ENCODE results near the gene ARHGEF26.
A peak's percentile ranks its signal among the peaks of the same experiment; 100 is the strongest.
"Not testable (repeated sequence)": the region's sequence is repeated elsewhere in the genome, so short reads cannot be mapped to it uniquely, and the experiment has no call there.

The ARHGEF26 gene, protein sequence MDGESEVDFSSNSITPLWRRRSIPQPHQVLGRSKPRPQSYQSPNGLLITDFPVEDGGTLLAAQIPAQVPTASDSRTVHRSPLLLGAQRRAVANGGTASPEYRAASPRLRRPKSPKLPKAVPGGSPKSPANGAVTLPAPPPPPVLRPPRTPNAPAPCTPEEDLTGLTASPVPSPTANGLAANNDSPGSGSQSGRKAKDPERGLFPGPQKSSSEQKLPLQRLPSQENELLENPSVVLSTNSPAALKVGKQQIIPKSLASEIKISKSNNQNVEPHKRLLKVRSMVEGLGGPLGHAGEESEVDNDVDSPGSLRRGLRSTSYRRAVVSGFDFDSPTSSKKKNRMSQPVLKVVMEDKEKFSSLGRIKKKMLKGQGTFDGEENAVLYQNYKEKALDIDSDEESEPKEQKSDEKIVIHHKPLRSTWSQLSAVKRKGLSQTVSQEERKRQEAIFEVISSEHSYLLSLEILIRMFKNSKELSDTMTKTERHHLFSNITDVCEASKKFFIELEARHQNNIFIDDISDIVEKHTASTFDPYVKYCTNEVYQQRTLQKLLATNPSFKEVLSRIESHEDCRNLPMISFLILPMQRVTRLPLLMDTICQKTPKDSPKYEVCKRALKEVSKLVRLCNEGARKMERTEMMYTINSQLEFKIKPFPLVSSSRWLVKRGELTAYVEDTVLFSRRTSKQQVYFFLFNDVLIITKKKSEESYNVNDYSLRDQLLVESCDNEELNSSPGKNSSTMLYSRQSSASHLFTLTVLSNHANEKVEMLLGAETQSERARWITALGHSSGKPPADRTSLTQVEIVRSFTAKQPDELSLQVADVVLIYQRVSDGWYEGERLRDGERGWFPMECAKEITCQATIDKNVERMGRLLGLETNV

DNA sequence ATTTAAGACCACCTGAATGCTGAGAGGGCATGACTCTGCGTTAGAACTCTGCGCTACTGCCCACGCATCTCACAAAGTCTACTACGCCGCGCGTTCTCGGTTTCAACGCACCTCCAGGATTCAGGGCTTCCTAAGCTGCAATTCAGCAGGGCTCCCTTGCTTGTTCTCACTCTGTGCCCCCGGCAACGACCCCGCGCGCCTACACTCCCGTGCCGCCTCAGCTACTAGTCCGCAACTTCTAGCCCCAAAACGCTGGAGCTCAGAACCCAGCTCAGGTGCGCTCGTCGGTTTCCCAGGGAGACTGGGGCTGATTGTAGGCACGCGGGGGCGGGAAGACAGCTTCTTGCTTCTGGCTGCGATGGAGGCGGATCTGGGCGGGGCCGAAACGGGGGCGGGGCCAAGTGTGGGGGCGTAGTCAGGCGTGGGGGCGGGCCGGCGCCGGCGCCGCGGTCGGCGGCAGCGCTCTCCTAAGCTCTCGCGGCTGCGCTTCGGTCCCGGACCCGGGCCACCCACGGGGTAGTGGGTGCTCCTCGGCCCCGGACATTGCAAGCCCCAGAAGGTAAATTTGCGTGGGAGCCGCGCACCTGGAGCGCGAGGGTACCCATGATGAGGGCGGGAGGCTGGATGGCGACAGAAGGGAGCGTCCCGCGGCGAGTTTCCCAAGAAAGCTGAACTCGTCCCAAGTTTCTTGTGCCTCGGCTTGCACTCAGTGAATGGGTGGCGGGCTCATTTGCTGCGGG lies at the start of gene ARHGEF26:
Gene ARHGEF26 (plus strand): TSS at position 430 of the 740 bp plus-strand sequence. CDS start 603 bp downstream, outside the sequence.
- DNase-seq, result peak; percentile 72

- no peak for DNase-seq
Measured at GRCh38 chr3:154074966-154075365, 46.2 kb upstream of the ARHGEF26 start.

- no peak for DNase-seq
Measured at GRCh38 chr3:154078672-154079071, 42.5 kb upstream of the ARHGEF26 start.

- DNase-seq, result no peak
Measured at GRCh38 chr3:154081305-154081704, 39.9 kb upstream of the ARHGEF26 start.

DNA sequence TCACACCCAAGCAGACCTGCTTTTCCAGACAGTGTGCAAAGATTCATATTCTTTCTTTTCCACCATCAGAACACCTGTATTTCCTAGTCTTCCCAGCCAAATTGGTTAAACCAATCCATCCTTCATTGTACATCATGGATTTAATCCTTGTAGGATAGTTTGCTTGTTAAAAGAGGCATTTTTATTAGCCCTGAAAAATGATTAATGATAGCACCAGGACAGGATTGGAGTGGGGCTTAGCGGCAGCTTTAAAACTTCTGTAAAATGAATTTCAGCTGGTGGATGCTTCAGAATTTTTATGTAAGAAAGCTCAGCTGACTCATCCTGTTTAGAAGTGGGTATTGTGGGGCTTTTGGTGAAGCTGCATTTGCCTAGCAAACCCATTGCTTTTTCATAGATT lies 36.1 kb upstream of the ARHGEF26 start:
- no peak for DNase-seq

GRCh38 chr3:154085799-154086198 lies 35.4 kb upstream of the ARHGEF26 start:
- DNase-seq, result no peak

GRCh38 chr3:154086286-154086685 lies 34.9 kb upstream of the ARHGEF26 start:
- DNase-seq, result no peak

- not testable (repeated sequence) for DNase-seq
Measured at GRCh38 chr3:154087756-154088480, 33.3 kb upstream of the ARHGEF26 start.

GRCh38 chr3:154089421-154090420 lies 31.5 kb upstream of the ARHGEF26 start:
- no peak for DNase-seq

- no peak for DNase-seq
Measured at GRCh38 chr3:154094051-154094450, 27.1 kb upstream of the ARHGEF26 start.

GRCh38 chr3:154095832-154096421 lies 25.3 kb upstream of the ARHGEF26 start:
- DNase-seq, result no peak

- DNase-seq, result no peak
Measured at GRCh38 chr3:154098376-154098775, 22.8 kb upstream of the ARHGEF26 start.

GRCh38 chr3:154100556-154100955 lies 20.6 kb upstream of the ARHGEF26 start:
- no peak for DNase-seq

DNA sequence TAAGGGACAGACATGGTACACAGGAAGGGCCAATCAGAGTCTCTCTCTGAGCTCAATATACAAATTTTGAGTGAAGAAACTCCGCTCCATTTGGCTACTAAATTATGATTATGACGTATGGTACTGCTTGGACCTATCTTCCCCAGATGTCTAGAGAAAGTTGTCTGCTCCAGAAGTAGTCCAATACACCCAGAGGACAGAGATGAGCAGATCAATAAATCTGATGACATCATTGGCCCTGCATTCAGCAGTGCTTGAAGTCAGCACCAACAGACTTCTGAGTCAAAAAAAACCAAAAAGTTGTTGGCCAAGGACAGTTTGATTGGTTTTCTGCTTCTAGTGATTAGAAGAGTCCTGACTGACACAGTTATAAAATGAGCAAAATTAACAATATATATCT lies 19.9 kb upstream of the ARHGEF26 start:
- no peak for DNase-seq

GRCh38 chr3:154102225-154102624 lies 19.0 kb upstream of the ARHGEF26 start:
- DNase-seq, result no peak

DNA sequence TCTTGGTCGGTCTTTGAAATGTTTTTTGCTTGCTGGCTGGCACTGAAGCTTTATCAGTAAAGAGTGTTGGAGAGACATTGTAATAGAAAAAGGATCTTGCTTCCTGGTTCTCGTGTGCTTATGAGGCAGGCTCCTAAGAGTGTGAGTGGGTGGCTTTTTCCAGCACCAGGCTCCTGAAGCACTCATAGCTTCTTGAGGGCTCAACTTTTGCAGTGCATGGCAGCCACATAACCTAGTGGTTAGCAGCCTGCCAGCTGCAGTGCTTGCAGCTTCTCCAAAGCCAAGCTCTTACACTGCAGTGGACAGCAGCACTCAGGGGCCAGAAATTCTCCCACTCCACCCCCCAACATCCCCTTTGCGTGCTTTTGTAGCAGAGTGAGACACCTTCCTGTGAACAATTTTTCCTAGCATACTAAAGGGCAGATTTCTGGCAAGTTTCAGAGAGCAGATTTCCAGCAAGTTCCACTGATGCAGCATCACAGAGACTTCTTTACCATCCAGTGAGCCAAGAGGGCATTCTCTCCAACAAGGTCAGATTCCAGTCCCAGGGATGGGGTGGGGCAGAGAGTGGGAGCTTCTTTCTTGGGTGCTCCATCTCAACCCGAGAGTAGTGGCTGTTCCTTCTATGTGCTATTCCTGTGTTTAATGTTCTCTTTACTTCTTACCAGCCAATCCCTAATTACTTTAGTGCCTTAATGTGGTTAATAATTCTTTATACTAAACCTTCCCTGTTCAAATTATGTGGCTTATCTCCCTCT lies 15.8 kb upstream of the ARHGEF26 start:
- no peak for DNase-seq

GRCh38 chr3:154111365-154111935 lies 9.7 kb upstream of the ARHGEF26 start:
- no peak for DNase-seq

GRCh38 chr3:154112146-154112852 lies 8.9 kb upstream of the ARHGEF26 start:
- DNase-seq, result no peak

GRCh38 chr3:154113609-154114008 lies 7.6 kb upstream of the ARHGEF26 start:
- DNase-seq, result no peak
